Measurements from ENCODE around the gene C19orf81.
A peak's percentile ranks its signal among the peaks of the same experiment; 100 is the strongest.
"Not testable (repeated sequence)": the region's sequence is repeated elsewhere in the genome, so short reads cannot be mapped to it uniquely, and the experiment has no call there.

The C19orf81 gene

GRCh38 chr19:50602496-50602895, 46.7 kb upstream of the C19orf81 start:
- Histone ChIP-seq H3K79me2 (ENCODE audit: insufficient read depth, low read length) (no peaks in the 10 kb centered on the region), H3K9me3 (ENCODE audit: insufficient read depth, low read length, severe bottlenecking) (no peaks in the 10 kb centered on the region), H3K27me3 (ENCODE audit: insufficient read depth, low read length, poor library complexity) (no peaks in the 10 kb centered on the region), H3K4me2 (ENCODE audit: insufficient read depth, low read length) (no peak overlapping the region), H3K4me1 (ENCODE audit: insufficient read depth, low read length) (no peaks in the 10 kb centered on the region), H4K20me1 (ENCODE audit: insufficient read depth, low read length) (no peaks in the 10 kb centered on the region), H3K9ac (ENCODE audit: low read depth, low read length) (no peak overlapping the region), H3K36me3 (ENCODE audit: insufficient read depth, low read length) (no peaks in the 10 kb centered on the region), H3K4me3 (ENCODE audit: low read depth in 1 of 2, low read length in 2 of 2) (no peak overlapping the region), H2AFZ (ENCODE audit: low read depth, low read length) (no peak overlapping the region), H3K27ac (ENCODE audit: low read length) (no peak overlapping the region)
- no peak for TF ChIP-seq EZH2 (IDR thresholded peaks at IDR 0.05; ENCODE audit: borderline replicate concordance, low read depth, low read length, severe bottlenecking)
- no peak for DNase-seq
- no peak for ATAC-seq (ENCODE audit: insufficient read depth, low read depth)

GRCh38 chr19:50602935-50603334, 46.3 kb upstream of the C19orf81 start:
- ATAC-seq (ENCODE audit: insufficient read depth, low read depth) (no peak), DNase-seq (no peak)
- H3K27ac ChIP-seq (ENCODE audit: low read length): no peak overlapping the region
- H3K4me3 ChIP-seq (ENCODE audit: low read depth in 1 of 2, low read length in 2 of 2): no peak overlapping the region
- H3K36me3 ChIP-seq (ENCODE audit: insufficient read depth, low read length): no peaks in the 10 kb centered on the region
- H3K9ac ChIP-seq (ENCODE audit: low read depth, low read length): no peak overlapping the region
- no peaks in the 10 kb centered on the region for H3K4me1 ChIP-seq (ENCODE audit: insufficient read depth, low read length)
- no peak overlapping the region for H3K4me2 ChIP-seq (ENCODE audit: insufficient read depth, low read length)
- no peaks in the 10 kb centered on the region for H3K27me3 ChIP-seq (ENCODE audit: insufficient read depth, low read length, poor library complexity)
- H3K79me2 ChIP-seq (ENCODE audit: insufficient read depth, low read length): no peaks in the 10 kb centered on the region
- no peak for TF ChIP-seq EZH2 (IDR thresholded peaks at IDR 0.05; ENCODE audit: borderline replicate concordance, low read depth, low read length, severe bottlenecking)
- TF ChIP-seq CTCF (IDR thresholded peaks at IDR 0.05; ENCODE audit: borderline replicate concordance, extremely low read depth, low read length, poor library complexity, severe bottlenecking): no peak
- no peak overlapping the region for H2AFZ ChIP-seq (ENCODE audit: low read depth, low read length)
- H4K20me1 ChIP-seq (ENCODE audit: insufficient read depth, low read length): no peaks in the 10 kb centered on the region
- H3K9me3 ChIP-seq (ENCODE audit: insufficient read depth, low read length, severe bottlenecking): no peaks in the 10 kb centered on the region

- not testable (repeated sequence) for H4K20me1 ChIP-seq (ENCODE audit: insufficient read depth, low read length); H3K36me3 ChIP-seq (ENCODE audit: insufficient read depth, low read length); H3K9me3 ChIP-seq (ENCODE audit: insufficient read depth, low read length, severe bottlenecking); H3K9ac ChIP-seq (ENCODE audit: low read depth, low read length); H3K27ac ChIP-seq (ENCODE audit: low read length); H3K4me1 ChIP-seq (ENCODE audit: insufficient read depth, low read length); H2AFZ ChIP-seq (ENCODE audit: low read depth, low read length); H3K27me3 ChIP-seq (ENCODE audit: insufficient read depth, low read length, poor library complexity); DNase-seq; ATAC-seq (ENCODE audit: insufficient read depth, low read depth); H3K79me2 ChIP-seq (ENCODE audit: insufficient read depth, low read length); H3K4me2 ChIP-seq (ENCODE audit: insufficient read depth, low read length); H3K4me3 ChIP-seq (ENCODE audit: low read depth in 1 of 2, low read length in 2 of 2)
- peak; percentile 43 for TF ChIP-seq CTCF (IDR thresholded peaks at IDR 0.05; ENCODE audit: borderline replicate concordance, extremely low read depth, low read length, poor library complexity, severe bottlenecking)
Measured at GRCh38 chr19:50604264-50605073, 44.8 kb upstream of the C19orf81 start.

- H3K79me2 ChIP-seq (ENCODE audit: insufficient read depth, low read length); H3K4me2 ChIP-seq (ENCODE audit: insufficient read depth, low read length); ATAC-seq (ENCODE audit: insufficient read depth, low read depth); H2AFZ ChIP-seq (ENCODE audit: low read depth, low read length); DNase-seq; H3K36me3 ChIP-seq (ENCODE audit: insufficient read depth, low read length); H3K4me3 ChIP-seq (ENCODE audit: low read depth in 1 of 2, low read length in 2 of 2); H3K4me1 ChIP-seq (ENCODE audit: insufficient read depth, low read length); H3K9me3 ChIP-seq (ENCODE audit: insufficient read depth, low read length, severe bottlenecking); H3K27me3 ChIP-seq (ENCODE audit: insufficient read depth, low read length, poor library complexity); H3K9ac ChIP-seq (ENCODE audit: low read depth, low read length); H4K20me1 ChIP-seq (ENCODE audit: insufficient read depth, low read length); H3K27ac ChIP-seq (ENCODE audit: low read length): not testable (repeated sequence)
Measured at GRCh38 chr19:50606059-50606836, 43.0 kb upstream of the C19orf81 start.

Measured in DND-41 (cell line).